H4 (cell line): ENCODE results near the gene DGKD. TPM values are rescaled to one million over a fixed set of nuclear protein-coding genes. Genes with fewer than 3 reads are reported as not detected.
"Not testable (repeated sequence)": the region's sequence is repeated elsewhere in the genome, so short reads cannot be mapped to it uniquely, and the experiment has no call there.

Source experiments
- DNase-seq: peaks from one replicate; pipeline ENCODE4 v3.0.0-alpha.2; 2015; ENCODE audit warnings: low spot score
- total RNA-seq: library from RNA; depleted of rRNA; stranded (reverse); fragments of >200 nt; shearing (Covaris generic); gene quantifications from 2 replicates; pipeline ENCODE4 v1.2.3, GENCODE V29; 2014; rRNA removed

DGKD gene
- total RNA-seq, result 33.4 and 34.3 TPM in 2 replicates

DNA sequence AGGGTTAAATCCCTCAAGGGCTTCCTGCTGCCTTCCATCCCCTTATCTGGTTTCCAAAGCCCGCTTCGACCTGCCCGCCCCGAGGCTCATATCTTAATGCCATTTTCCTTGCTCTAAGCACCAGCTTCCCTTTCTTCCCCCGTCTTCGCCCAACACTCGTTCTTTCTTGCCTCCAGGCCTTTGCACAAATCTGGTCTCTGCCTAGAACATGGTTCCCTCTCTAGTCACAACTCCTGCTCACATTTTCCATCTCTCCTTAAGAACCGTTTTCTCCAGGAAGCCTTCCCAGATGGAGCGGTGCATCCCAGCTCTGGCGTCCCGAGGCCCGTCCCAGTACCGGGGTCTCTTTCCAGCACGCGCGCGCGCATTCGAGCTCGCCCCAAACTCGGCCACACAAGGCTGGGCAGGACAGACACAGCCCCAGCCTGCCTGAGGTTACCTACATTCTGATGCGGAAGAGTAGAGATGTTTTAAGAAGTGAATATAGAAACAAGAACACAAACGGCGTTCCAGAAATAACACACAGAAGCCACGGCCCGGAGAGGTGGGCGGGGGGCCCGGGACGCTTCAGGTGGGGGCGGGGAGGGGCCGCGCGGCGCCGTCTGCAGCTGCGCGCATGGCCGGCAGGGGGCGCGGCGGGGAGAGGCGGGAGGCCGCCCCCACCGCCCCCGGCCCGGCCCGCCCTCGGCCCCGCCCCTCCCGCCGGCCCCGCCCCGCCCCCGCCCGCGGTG lies at the start of gene DGKD:
TSS of gene DGKD (plus strand) at position 726 of the 731 bp plus-strand sequence. CDS start 25 bp downstream, outside the sequence.
- no peak for DNase-seq

- no peak for DNase-seq
These were observed 46.7 kb upstream of the DGKD start, which contains the start of gene SAG for GRCh38 chr2:233307565-233307964. Gene SAG, plus strand, starts transcription at chr2:233307816. Its CDS starts 1,374 bp downstream, at chr2:233309190.

DNA sequence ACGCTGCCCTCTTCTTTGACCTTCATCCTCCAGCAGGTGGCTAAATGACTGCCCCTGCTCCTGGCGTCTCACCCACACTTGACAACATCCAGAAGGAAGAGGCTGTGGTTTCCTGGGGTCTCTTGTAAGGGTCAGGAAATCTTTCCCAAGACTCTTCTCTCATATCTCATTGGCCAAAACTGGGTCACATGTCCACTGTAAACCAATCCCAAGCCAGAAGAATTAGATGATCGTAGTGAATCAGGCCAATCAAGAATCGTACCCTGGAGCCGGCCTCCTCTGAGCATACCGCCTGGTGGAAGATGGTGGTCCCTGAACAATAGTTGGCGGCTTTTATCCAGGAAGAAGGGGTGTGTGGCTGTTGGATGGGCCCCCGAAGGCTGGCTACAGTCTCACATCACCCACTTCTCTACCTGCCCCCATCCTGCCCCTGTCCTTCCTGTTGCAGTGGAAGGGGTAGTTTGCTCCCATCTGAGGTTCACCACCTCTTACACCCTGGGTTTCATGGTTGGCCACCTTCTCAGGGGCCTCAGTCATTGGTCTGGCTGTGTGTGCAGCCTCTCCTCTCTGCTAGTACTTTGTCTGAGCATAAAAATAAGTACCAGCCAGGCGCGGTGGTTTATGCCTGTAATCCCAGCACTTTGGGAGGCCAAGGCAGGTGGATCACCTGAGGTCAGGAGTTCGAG lies 42.9 kb upstream of the DGKD start:
- no peak for DNase-seq

DNA sequence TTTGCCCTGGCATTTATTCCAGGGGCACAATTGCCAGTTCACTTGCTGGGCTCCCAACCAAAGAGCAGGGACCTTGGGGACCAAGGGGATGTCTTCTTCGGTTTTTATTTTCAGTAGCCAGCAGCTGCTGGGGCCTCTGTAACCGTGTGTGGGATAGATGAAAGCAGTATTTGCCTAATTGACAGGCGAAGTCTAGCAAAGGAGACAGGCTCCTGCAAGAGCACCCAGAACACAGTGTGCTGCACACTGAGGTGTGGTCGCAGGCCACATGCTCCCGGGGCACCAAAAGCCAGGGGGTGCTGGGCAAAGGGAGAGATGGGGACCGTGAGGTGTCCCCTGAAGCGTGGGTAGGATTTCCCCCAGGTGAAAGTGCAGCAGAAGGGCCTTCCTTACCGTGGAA lies 41.4 kb upstream of the DGKD start:
- DNase-seq, result no peak

GRCh38 chr2:233314180-233314925 lies 39.9 kb upstream of the DGKD start:
- DNase-seq, result no peak

DNA sequence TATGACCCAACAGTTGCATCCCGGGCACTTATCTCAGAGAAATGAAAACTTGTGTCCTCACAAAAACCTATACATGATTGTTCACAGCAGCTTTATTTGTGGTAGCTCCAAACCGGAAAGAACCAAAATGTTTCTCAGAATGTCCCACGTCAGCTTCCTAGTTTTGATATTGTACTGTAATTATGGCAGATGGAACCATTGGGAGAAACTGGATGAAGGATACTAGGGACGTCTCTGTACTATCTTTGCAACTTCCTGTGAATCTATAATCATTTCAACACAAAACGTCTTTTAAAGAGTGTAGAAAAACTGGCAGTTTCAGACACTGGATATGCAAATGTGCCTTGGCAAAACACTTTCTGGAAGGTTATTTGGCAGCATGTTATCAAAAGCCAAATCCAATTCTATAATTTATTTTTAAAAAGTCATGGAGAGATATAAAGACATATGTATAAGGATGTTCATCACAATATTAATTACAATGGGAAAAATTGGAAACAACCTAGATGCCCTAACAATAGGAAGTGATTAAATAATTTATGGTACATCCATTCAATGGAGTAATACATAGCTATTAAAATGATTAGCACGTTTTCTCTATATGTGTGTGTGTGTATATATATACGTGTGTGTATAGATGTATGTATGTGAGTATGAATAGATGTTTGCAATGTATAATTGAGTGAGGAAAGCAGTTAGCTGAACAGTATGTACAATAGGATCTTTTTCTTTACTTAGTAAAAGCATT lies 36.9 kb upstream of the DGKD start:
- DNase-seq, result no peak

DNA sequence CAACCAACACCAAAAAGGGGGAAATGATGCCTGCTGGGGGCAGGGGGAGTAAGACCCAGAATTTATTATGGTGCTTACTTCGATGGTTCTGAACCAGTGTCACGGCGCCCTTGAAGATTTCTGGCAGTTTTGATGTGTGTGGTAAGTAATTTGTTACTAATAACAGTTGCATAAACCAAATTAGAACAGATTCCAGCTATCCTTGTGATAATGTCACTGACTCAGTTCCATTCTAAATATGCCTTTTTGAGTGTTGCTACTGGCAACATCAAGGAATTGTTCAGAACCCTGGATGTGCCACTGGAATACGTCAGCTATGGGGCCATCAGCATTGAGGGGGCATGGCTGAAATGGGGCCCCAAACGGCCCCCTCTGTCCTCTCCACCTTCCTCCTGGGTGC lies 35.0 kb upstream of the DGKD start:
- no peak for DNase-seq

DNA sequence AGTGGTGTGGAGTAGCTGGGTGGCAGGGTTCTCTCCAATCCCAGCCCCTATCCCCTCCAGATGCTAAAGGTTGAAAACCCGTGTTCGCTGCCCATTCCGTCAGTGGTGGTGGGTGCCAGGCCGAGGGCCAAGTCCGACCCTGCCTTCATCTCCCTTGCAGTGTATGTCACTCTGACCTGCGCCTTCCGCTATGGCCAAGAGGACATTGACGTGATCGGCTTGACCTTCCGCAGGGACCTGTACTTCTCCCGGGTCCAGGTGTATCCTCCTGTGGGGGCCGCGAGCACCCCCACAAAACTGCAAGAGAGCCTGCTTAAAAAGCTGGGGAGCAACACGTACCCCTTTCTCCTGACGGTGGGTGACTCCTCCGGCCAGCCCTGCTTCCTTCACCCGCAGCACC lies 33.8 kb upstream of the DGKD start:
- DNase-seq, result no peak

GRCh38 chr2:233321166-233321565 lies 33.1 kb upstream of the DGKD start:
- DNase-seq, result no peak

DNA sequence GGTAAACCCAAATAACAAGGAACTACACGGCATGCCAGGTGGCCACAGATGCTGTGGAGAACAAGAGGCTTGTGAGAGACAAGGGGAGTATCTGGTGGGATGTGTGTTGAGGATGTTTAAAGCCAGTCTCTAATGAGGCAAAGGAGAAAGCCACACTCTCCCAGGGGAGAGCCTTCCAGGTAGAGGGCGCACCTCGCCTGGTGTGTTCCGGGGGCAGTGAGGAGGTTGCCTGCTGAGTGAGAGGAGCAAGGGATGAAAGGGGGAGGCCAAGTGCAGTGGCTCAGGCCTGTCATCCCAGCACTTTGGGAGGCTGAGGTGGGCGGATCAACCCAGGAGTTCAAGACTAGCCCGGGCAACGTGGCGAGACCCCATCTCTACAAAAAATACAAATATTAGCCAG lies 30.4 kb upstream of the DGKD start:
- no peak for DNase-seq

DNA sequence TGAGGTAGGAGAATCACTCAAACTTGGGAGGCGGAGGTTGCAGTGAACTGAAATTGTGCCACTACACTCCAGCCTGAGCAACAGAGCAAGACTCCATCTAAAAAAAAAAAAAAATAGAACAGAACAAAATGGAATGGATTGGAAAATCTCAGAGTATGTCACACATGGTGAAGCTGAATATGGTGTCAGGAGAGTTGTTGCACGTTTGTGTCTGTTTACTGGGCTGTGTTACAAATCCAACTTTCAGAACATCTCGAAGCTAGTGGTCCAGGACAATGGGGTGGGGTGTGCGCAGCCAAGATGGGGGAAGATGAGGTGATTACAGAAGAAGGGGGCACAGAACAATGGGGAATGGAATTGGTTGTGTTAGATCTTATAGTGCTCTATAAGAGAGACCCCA lies 29.0 kb upstream of the DGKD start:
- no peak for DNase-seq

DNA sequence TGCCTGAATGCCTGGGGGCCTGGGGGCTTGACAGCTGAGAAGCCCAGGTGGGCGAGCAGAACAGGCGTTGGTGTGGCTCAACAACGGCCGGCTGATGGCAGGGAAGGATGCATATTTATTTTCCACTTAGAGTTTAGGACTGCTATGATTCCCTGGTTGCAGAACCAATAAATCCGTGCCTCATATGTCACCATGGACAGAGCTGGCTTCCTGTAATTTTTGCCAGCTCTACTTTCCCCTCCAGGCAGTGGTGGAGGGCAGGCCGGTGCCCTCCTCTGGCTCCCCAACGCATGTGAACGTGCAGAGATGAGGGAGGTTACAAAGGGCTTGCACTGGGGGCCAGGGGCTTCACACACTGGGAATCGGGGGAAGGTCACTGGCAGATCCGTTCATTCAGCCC lies 28.5 kb upstream of the DGKD start:
- DNase-seq, result no peak

DNA sequence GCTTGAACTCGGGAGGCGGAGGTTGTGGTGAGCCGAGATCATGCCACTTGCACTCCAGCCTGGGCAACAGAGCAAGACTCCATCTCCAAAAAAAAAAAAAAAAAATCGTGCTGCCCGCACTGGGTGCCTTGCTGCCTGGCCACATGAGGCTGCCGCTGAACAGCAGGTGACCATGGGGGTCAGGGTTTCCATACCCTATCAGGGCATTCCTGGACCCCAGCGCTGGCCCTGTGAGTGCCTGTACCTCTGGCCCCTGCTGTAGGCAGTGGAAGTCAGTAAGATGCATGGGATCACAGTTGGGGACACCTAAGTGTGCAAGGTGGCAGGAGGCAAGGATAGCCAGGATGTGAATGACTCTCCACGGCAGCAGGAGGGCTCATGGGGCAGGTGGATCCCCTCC lies 27.8 kb upstream of the DGKD start:
- no peak for DNase-seq

- no peak for DNase-seq
These were observed 25.4 kb upstream of the DGKD start for GRCh38 chr2:233328922-233329321.

GRCh38 chr2:233329489-233330135 lies 24.7 kb upstream of the DGKD start:
- DNase-seq, result peak; percentile 63

DNA sequence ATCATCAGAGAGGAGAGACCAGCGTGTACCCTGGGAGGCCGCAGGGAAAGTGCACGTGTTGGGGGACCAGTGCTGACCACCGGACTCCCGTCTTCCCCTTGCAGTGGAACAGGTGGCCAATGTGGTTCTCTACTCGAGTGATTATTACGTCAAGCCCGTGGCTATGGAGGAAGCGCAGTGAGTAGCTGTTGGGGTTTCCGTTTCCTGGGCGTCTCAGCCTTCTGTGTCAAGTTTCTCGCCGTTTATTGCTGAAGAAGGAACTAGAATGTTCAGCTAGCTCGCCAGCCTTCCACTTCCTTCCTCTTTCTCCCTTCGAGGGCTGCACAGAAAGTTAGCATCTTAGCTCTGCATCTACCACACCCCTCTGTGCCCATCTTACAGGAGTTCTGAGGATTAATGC lies 22.8 kb upstream of the DGKD start:
- no peak for DNase-seq

- no peak for DNase-seq
These were observed 22.2 kb upstream of the DGKD start for GRCh38 chr2:233332125-233332524.

DNA sequence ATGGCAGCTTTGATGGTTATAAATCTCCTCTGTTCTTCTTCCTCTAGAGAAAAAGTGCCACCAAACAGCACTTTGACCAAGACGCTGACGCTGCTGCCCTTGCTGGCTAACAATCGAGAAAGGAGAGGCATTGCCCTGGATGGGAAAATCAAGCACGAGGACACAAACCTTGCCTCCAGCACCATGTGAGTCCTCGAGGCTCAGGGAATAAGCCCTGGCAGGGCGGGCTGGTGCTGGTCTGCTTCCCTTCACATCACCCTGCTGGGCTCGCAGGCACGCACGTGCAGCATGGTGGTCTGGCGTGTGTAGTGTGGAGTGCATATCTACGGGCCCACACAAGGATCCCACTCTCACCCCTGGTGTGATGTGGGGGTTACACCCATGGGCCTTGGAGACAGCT lies 19.4 kb upstream of the DGKD start:
- DNase-seq, result no peak

DNA sequence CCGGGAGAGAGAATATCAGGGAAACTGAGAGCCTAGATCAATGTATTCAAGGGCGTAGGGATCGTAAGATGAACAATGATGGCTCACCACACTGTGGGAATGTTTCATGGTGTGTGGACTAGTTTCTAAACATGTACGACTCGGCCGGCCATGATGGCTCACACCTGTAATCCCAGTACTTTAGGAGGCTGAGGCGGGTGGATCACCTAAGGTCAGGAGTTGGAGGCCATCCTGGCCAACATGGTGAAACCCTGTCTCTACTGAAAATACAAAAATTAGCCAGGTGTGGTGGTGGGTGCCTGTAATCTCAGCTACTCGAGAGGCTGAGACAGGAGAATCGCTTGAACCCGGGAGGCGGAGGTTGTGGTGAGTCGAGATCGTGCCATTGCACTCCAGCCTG lies 18.2 kb upstream of the DGKD start:
- not testable (repeated sequence) for DNase-seq

DNA sequence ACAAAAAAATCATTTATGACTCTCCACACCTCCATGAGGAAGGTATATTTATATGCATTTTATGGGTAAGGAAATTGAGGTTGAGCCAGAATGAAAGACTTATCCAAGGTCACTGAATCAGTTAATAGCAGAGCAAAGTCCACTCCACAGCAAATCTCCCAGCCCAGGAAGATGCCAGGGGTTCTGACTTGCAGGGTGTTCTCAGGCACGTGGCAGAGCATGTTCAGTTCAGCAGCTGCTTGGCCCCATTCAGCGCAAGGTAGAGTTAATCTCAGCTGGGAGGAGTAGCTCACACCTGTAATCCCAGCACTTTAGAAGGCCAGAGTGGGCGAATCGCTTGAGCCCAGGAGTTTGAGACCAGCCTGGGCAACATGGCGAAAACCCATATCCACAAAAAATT lies 17.8 kb upstream of the DGKD start:
- no peak for DNase-seq

- DNase-seq, result no peak
These were observed 16.2 kb upstream of the DGKD start for GRCh38 chr2:233338046-233338445.
